GM13977 (cell line): ENCODE data around the gene SLC4A8.
"Not testable (repeated sequence)": the region's sequence is repeated elsewhere in the genome, so short reads cannot be mapped to it uniquely, and the experiment has no call there.

Source experiments
- DNase-seq: peaks from one replicate; pipeline ENCODE4 v3.0.0; 2012; ENCODE audit warnings: low spot score
- CTCF ChIP-seq: IDR thresholded peaks from 2 replicates; pipeline ENCODE4 v1.5.1; 2012; ENCODE audit warnings: mild to moderate bottlenecking, control low read depth; ENCODE audit not compliant: insufficient read depth; ENCODE audit errors: extremely low read depth, missing control alignments
- in situ Hi-C: fragments of 300-500 bp; cut with MboI; formaldehyde crosslinking; loops from one replicate; pipeline ENCODE4 v1.12.0; 2022; ENCODE audit warnings: low sequenced_read_pairs, low pct_unique_long_range_greater_than_20kb, mixed read lengths, inconsistent platforms; ENCODE audit not compliant: unreplicated experiment

SLC4A8 gene

DNA sequence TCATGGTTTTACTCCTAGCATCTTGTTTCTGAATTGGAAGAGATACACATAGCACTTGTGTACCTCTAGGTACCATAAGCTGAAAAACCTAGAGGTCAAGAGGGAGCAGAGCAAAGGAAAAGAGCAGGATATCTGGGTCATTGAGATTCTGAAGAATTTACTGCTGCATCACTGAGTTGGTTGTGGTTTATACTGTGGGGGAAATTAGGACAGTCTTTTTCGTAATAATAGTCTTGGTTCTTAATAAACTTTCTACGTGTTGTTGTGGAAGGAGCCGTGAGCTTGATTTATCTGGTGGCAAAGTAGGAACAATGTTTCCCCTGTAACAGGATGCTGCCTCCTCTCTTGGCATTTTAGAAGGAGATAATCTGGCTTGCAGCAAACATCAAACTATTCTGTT is 80.2 kb downstream of the SLC4A8 start:
- in situ Hi-C loops: no loop called here
- DNase-seq: no peak
- no peak for TF ChIP-seq CTCF

DNA sequence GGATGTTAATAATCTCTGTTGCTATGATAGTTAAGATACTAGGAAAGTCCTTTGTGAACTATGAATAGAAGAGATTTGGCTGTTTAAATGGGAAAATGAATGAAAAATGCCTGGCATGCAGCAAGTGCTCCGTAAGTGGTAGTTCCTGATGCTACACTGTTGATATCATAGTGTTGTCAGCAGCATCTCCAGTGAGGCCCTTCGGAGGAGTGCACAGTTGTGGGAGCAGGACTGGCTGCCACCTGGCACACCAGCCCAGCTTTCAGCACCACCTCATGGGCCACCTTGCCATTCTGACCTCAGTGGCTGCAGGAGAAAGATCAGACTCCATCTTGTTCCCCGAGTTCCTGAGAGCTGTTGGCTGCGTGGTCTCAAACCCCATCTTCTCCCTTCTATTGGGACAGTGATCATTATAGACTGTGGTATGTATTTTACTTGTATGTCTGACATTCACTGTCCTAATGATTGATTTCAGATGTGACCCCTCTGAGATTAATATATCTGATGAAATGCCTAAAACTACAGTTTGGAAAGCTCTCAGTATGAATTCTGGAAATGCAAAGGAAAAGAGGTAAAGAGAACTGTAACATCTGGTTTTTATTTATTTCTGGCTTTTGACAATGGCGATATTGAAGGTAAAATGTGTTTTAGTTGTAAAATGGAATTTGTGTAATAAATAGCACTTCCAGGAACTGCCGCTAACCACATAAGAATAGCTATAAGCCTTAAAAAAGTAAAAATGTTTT is 80.9 kb downstream of the SLC4A8 start:
- no peak for DNase-seq
- in situ Hi-C loops: no loop called here
- no peak for TF ChIP-seq CTCF

GRCh38 chr12:51507178-51507577 is 82.5 kb downstream of the SLC4A8 start:
- in situ Hi-C loops: no loop called here
- TF ChIP-seq CTCF: no peak

GRCh38 chr12:51508285-51508684 is 83.7 kb downstream of the SLC4A8 start:
- in situ Hi-C loops: no loop called here

More at GRCh38 chr12:51507178-51507577, 82.5 kb downstream of the SLC4A8 start:
- no peak for DNase-seq

DNA sequence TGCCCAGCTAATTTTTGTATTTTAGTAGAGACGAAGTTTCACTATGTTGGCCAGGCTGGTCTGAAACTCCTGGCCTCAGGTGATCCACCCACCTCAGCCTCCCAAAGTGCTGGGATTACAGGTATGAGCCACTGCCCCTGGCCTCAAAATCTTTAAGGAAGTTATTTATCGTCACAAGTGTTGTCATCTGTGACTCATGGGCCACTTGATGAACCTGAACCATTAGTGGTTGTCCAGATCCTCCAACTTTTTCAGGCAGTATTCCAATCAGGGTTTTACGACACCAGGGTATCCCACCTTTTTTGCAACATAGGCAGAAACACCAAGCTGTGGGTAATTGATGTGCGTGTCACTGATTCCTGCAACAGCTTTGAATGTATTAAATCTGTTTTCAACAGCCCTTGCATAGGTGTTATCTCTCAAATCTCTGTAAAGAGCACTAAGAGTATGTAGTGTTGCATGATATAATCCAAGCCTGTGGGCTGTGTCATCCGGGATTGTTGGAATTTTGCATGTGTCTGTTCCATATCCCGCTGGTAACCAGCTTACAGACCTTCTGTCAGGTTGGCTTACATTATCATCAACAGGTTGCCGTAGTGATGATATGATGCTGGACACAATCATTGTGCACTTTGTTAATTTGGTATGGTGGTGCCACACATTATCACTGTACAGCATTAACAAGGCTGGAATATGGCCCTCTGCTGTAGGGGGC is 87.1 kb downstream of the SLC4A8 start:
- no peak for DNase-seq
- in situ Hi-C loops: no loop called here
- no peak for TF ChIP-seq CTCF

More at GRCh38 chr12:51508285-51508684, 83.7 kb downstream of the SLC4A8 start:
- no peak for DNase-seq
- no peak for TF ChIP-seq CTCF

- no peak for TF ChIP-seq CTCF
- in situ Hi-C loops: no loop called here
- no peak for DNase-seq
Measured at GRCh38 chr12:51512438-51512837, 87.8 kb downstream of the SLC4A8 start.

DNA sequence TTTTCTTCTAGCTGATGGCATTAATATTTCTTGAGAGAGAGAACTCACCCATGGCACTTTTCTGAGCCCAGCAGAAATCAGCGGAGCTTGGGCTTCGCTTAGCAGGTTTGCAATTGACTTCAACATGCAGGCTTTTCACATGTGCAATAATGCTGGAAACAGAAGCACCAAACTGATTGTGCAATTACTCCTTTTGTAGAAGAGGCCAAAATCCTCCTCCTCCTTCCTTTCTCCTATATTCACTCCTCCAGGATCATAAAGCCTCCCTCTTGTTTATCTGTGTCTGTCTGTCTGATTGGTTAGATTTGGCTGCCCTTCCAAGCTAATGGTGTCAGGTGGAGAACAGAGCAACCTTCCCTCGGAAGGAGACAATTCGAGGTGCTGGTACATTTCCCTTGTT is 90.4 kb downstream of the SLC4A8 start:
- DNase-seq, in situ Hi-C loops: not testable (repeated sequence)
